Measurements from ENCODE around the gene LTBR. TPM values are rescaled to one million over a fixed set of nuclear protein-coding genes. Genes with fewer than 3 reads are reported as not detected.

Gene LTBR
- total and polyA plus RNA-seq, 2 experiments from 2014 or later = 42.4 to 79.8 TPM

DNA sequence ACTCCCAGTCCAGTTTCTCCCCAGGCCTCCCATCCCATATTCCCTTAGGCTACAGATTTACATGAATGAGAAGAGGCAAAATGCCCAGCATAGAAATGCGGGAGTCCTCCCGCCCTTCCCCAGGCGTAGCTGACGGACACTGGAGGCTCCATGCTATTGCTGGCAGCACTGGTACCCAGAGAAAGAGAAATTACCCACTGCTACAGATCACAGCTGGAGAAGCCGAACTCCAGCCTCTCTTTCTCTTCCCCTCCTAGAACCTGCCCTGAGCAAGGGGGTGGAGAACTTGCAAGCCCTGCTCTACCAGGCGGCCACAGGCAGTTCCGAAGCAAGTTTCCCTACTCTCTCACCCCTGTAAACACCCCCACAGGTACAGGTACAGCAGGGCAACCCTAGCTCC, 3.6 kb downstream of the LTBR start:
- H3K4me3 ChIP-seq = no peak overlapping the region
- no peaks in the 10 kb centered on the region for H3K9me2 ChIP-seq (replicated peaks; ENCODE audit: insufficient read depth)
- H3K79me2 ChIP-seq = peaks cover 14% of the 10 kb centered on the region
- TF ChIP-seq, protein P1, sequence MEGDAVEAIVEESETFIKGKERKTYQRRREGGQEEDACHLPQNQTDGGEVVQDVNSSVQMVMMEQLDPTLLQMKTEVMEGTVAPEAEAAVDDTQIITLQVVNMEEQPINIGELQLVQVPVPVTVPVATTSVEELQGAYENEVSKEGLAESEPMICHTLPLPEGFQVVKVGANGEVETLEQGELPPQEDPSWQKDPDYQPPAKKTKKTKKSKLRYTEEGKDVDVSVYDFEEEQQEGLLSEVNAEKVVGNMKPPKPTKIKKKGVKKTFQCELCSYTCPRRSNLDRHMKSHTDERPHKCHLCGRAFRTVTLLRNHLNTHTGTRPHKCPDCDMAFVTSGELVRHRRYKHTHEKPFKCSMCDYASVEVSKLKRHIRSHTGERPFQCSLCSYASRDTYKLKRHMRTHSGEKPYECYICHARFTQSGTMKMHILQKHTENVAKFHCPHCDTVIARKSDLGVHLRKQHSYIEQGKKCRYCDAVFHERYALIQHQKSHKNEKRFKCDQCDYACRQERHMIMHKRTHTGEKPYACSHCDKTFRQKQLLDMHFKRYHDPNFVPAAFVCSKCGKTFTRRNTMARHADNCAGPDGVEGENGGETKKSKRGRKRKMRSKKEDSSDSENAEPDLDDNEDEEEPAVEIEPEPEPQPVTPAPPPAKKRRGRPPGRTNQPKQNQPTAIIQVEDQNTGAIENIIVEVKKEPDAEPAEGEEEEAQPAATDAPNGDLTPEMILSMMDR (IDR thresholded peaks at IDR 0.05; ENCODE audit: poor library complexity) = no peak
- TF ChIP-seq EZH2phosphoT487 (IDR thresholded peaks at IDR 0.05; ENCODE audit: low read depth, severe bottlenecking, unreplicated experiment) (no peak), EZH2 (IDR thresholded peaks at IDR 0.05; ENCODE audit: borderline replicate concordance) (no peak)
- H3K9me3 ChIP-seq (ENCODE audit: low read depth) = no peaks in the 10 kb centered on the region
- no peak for DNase-seq (ENCODE audit: low spot score)
- whole genome bisulfite sequencing (ENCODE audit: low lambda C conversion rate, missing lambda C conversion rate) = 85% methylated on average over 7 of the region's 7 CpGs
- no peaks in the 10 kb centered on the region for H4K20me1 ChIP-seq (ENCODE audit: insufficient read depth, poor library complexity, severe bottlenecking)
- H3K36me3 ChIP-seq (replicated peaks; ENCODE audit: insufficient read depth, low read depth) = no peaks in the 10 kb centered on the region
- H3K4me2 ChIP-seq = no peak overlapping the region
- H3K4me1 ChIP-seq (ENCODE audit: insufficient read depth) = peaks cover 26% of the 10 kb centered on the region
- H3K27ac ChIP-seq = no peak overlapping the region
- H2AFZ ChIP-seq = no peak overlapping the region
- no peaks in the 10 kb centered on the region for H3K27me3 ChIP-seq

DNA sequence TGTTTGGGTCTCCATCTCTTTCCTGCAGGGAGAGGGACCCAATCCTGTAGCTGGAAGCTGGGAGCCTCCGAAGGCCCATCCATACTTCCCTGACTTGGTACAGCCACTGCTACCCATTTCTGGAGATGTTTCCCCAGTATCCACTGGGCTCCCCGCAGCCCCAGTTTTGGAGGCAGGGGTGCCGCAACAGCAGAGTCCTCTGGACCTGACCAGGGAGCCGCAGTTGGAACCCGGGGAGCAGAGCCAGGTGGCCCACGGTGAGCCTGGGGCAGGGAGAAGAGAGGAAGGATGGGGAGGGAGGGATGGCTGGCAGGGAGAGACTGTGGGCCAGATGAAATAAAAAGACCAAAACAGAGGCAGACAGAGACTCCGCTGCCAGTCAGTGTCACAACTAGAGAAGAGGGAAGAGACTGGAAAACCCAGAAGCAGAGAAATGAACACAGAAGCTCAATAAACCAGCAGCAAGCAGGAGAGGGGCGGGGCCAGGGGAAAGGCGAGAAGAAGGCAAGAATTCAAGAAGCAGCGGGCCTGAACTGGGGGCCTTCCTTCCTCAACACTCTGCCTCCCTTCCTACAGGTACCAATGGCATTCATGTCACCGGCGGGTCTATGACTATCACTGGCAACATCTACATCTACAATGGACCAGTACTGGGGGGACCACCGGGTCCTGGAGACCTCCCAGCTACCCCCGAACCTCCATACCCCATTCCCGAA, 6.3 kb downstream of the LTBR start:
- no peak overlapping the region for H3K4me3 ChIP-seq
- no peaks in the 10 kb centered on the region for H3K9me2 ChIP-seq (replicated peaks; ENCODE audit: insufficient read depth)
- no peak for TF ChIP-seq EZH2 (IDR thresholded peaks at IDR 0.05; ENCODE audit: borderline replicate concordance)
- TF ChIP-seq EZH2phosphoT487 (IDR thresholded peaks at IDR 0.05; ENCODE audit: low read depth, severe bottlenecking, unreplicated experiment) = no peak
- TF ChIP-seq, protein P1 (IDR thresholded peaks at IDR 0.05; ENCODE audit: poor library complexity) = no peak
- H4K20me1 ChIP-seq (ENCODE audit: insufficient read depth, poor library complexity, severe bottlenecking) = no peaks in the 10 kb centered on the region
- no peak for DNase-seq (ENCODE audit: low spot score)
- H3K36me3 ChIP-seq (replicated peaks; ENCODE audit: insufficient read depth, low read depth) = no peaks in the 10 kb centered on the region
- H3K79me2 ChIP-seq = peaks cover 1% of the 10 kb centered on the region
- no peaks in the 10 kb centered on the region for H3K27me3 ChIP-seq
- H3K4me1 ChIP-seq (ENCODE audit: insufficient read depth) = peaks cover 5% of the 10 kb centered on the region
- no peaks in the 10 kb centered on the region for H3K9me3 ChIP-seq (ENCODE audit: low read depth)
- H2AFZ ChIP-seq = no peak overlapping the region
- no peak overlapping the region for H3K27ac ChIP-seq
- WGBS (ENCODE audit: low lambda C conversion rate, missing lambda C conversion rate) = 91% methylated on average over 15 of the region's 15 CpGs
- H3K4me2 ChIP-seq = no peak overlapping the region

DNA sequence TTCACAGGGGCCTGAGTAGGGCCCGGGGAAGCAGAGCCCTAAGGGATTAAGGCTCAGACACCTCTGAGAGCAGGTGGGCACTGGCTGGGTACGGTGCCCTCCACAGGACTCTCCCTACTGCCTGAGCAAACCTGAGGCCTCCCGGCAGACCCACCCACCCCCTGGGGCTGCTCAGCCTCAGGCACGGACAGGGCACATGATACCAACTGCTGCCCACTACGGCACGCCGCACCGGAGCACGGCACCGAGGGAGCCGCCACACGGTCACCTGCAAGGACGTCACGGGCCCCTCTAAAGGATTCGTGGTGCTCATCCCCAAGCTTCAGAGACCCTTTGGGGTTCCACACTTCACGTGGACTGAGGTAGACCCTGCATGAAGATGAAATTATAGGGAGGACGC, 7.1 kb downstream of the LTBR start:
- Histone ChIP-seq H3K9me3 (ENCODE audit: low read depth) (no peaks in the 10 kb centered on the region), H3K27me3 (no peaks in the 10 kb centered on the region), H3K79me2 (no peaks in the 10 kb centered on the region), H3K9me2 (replicated peaks; ENCODE audit: insufficient read depth) (no peaks in the 10 kb centered on the region), H3K27ac (no peak overlapping the region), H3K4me2 (no peak overlapping the region), H4K20me1 (ENCODE audit: insufficient read depth, poor library complexity, severe bottlenecking) (no peaks in the 10 kb centered on the region), H3K4me3 (no peak overlapping the region), H3K4me1 (ENCODE audit: insufficient read depth) (peaks cover 5% of the 10 kb centered on the region), H2AFZ (no peak overlapping the region), H3K36me3 (replicated peaks; ENCODE audit: insufficient read depth, low read depth) (no peaks in the 10 kb centered on the region)
- 94% methylated on average over 16 of the region's 17 CpGs for WGBS (ENCODE audit: low lambda C conversion rate, missing lambda C conversion rate)
- DNase-seq (ENCODE audit: low spot score) = no peak
- TF ChIP-seq EZH2 (IDR thresholded peaks at IDR 0.05; ENCODE audit: borderline replicate concordance) (no peak), EZH2phosphoT487 (IDR thresholded peaks at IDR 0.05; ENCODE audit: low read depth, severe bottlenecking, unreplicated experiment) (no peak)
- TF ChIP-seq, protein P1 (IDR thresholded peaks at IDR 0.05; ENCODE audit: poor library complexity) = no peak
